Ascending aorta (tissue), 2 donors: ENCODE data around the gene CELSR3. TPM values are rescaled to one million over a fixed set of nuclear protein-coding genes. Genes with fewer than 3 reads are reported as not detected.

Source experiments
- DNase-seq, 2 donors: peaks; one replicate each; pipeline ENCODE4 v3.0.0-alpha.2; 2019; ENCODE audit warnings: low spot score in 2 of 2
- H3K27ac ChIP-seq, 2 donors: fragments of 200-600 bp; sonication (generic); one replicate each; pipeline ENCODE4 v1.5.1; 2016 to 2017; ENCODE audit warnings: mild to moderate bottlenecking in 1 of 2
- H3K27me3 ChIP-seq: fragments of 200-600 bp; sonication (generic); one replicate; pipeline ENCODE4 v1.5.1; 2017
- H3K36me3 ChIP-seq, 2 donors: fragments of 200-600 bp; sonication (generic); one replicate each; pipeline ENCODE4 v1.5.1; 2016
- H3K4me1 ChIP-seq, 2 donors: fragments of 200-600 bp; sonication (generic); one replicate each; pipeline ENCODE4 v1.5.1; 2016 to 2017; ENCODE audit warnings: mild to moderate bottlenecking in 1 of 2
- H3K4me3 ChIP-seq, 2 donors: fragments of 200-600 bp; sonication (generic); one replicate each; pipeline ENCODE4 v1.5.1; 2016 to 2017; ENCODE audit warnings: mild to moderate bottlenecking in 1 of 2
- H3K9me3 ChIP-seq, 2 donors: fragments of 200-600 bp; sonication (generic); one replicate each; pipeline ENCODE4 v1.5.1; 2016
- intact Hi-C: fragments of 100-400 bp; cut with DNase I; formaldehyde crosslinking; loops from one replicate; pipeline ENCODE4 v1.15.1; 2023
- total RNA-seq: library from RNA; depleted of rRNA; stranded (reverse); fragments of >200 nt; gene quantifications from one replicate; pipeline ENCODE4 v1.1.0, GENCODE V29; 2016
- TF ChIP-seq, protein P1 (sequence below), 3 experiments: fragments of 200-600 bp in 2 of 3; fragments of 450-650 bp in 1 of 3; sonication (generic) in 2 of 3; IDR thresholded peaks; one replicate each; pipeline ENCODE4 v1.5.1; 2016 to 2019; ENCODE audit warnings: antibody characterized with exemption in 3 of 3, mild to moderate bottlenecking in 1 of 3, moderate library complexity in 1 of 3

CELSR3 gene
- total RNA-seq, 1 donor from 2014 or later = 2.6 TPM

GRCh38 chr3:48707157-48707556, 44.5 kb upstream of the CELSR3 start:
- TF ChIP-seq, protein P1, sequence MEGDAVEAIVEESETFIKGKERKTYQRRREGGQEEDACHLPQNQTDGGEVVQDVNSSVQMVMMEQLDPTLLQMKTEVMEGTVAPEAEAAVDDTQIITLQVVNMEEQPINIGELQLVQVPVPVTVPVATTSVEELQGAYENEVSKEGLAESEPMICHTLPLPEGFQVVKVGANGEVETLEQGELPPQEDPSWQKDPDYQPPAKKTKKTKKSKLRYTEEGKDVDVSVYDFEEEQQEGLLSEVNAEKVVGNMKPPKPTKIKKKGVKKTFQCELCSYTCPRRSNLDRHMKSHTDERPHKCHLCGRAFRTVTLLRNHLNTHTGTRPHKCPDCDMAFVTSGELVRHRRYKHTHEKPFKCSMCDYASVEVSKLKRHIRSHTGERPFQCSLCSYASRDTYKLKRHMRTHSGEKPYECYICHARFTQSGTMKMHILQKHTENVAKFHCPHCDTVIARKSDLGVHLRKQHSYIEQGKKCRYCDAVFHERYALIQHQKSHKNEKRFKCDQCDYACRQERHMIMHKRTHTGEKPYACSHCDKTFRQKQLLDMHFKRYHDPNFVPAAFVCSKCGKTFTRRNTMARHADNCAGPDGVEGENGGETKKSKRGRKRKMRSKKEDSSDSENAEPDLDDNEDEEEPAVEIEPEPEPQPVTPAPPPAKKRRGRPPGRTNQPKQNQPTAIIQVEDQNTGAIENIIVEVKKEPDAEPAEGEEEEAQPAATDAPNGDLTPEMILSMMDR (IDR thresholded peaks at IDR 0.05) = no peak
- H3K36me3 ChIP-seq = peaks cover 14 to 17% of the 10 kb centered on the region in 2 donors
- no peaks in the 10 kb centered on the region for H3K27me3 ChIP-seq
- H3K4me3 ChIP-seq = no peak overlapping the region
- intact Hi-C loops = loop anchor here (5.0 kb wide), 1 partner anchor 35 kb away; no protein-coding TSS in a partner anchor
- DNase-seq = no peak
- H3K27ac ChIP-seq = no peak overlapping the region
- no peaks in the 10 kb centered on the region for H3K9me3 ChIP-seq
- peaks cover 4 to 13% of the 10 kb centered on the region in 2 donors for H3K4me1 ChIP-seq

GRCh38 chr3:48702320-48702920, 39.7 kb upstream of the CELSR3 start:
- no peaks in the 10 kb centered on the region for H3K27me3 ChIP-seq
- H3K4me1 ChIP-seq = peaks cover 4 to 8% of the 10 kb centered on the region in 2 donors
- H3K9me3 ChIP-seq = no peaks in the 10 kb centered on the region
- H3K4me3 ChIP-seq = no peak overlapping the region
- peaks cover 11 to 14% of the 10 kb centered on the region in 2 donors for H3K36me3 ChIP-seq
- H3K27ac ChIP-seq = no peak overlapping the region
- TF ChIP-seq, protein P1 (IDR thresholded peaks at IDR 0.05) = no peak
- intact Hi-C loops = no loop called here
- no peak for DNase-seq

GRCh38 chr3:48700731-48701405, 38.2 kb upstream of the CELSR3 start:
- Histone ChIP-seq H3K36me3 (peaks cover 8 to 14% of the 10 kb centered on the region in 2 donors), H3K4me1 (peaks cover 4 to 10% of the 10 kb centered on the region in 2 donors)
- DNase-seq = no peak

GRCh38 chr3:48698891-48699290, 36.2 kb upstream of the CELSR3 start:
- TF ChIP-seq, protein P1 (IDR thresholded peaks at IDR 0.05) = no peak
- H3K36me3 ChIP-seq = peaks cover 12 to 13% of the 10 kb centered on the region in 2 donors
- H3K4me3 ChIP-seq = no peak overlapping the region
- H3K27ac ChIP-seq = no peak overlapping the region
- H3K27me3 ChIP-seq = no peaks in the 10 kb centered on the region
- DNase-seq = no peak
- no peaks in the 10 kb centered on the region for H3K9me3 ChIP-seq
- intact Hi-C loops = no loop called here
- peaks cover 10 to 18% of the 10 kb centered on the region in 2 donors for H3K4me1 ChIP-seq

More at GRCh38 chr3:48700731-48701405, 38.2 kb upstream of the CELSR3 start:
- intact Hi-C loops = no loop called here
- H3K27ac ChIP-seq = peak overlapping the region in 1 of 2 donors; percentile 9
- H3K9me3 ChIP-seq = no peaks in the 10 kb centered on the region
- no peaks in the 10 kb centered on the region for H3K27me3 ChIP-seq
- TF ChIP-seq, protein P1 (IDR thresholded peaks at IDR 0.05) = no peak
- no peak overlapping the region for H3K4me3 ChIP-seq

GRCh38 chr3:48697952-48698351, 35.3 kb upstream of the CELSR3 start:
- intact Hi-C loops = no loop called here
- Histone ChIP-seq H3K27ac (peak overlapping the region in 1 of 2 donors; percentile 14), H3K9me3 (no peaks in the 10 kb centered on the region), H3K4me3 (no peak overlapping the region), H3K4me1 (peaks cover 9 to 21% of the 10 kb centered on the region in 2 donors), H3K36me3 (peaks cover 20 to 23% of the 10 kb centered on the region in 2 donors), H3K27me3 (no peaks in the 10 kb centered on the region)
- TF ChIP-seq, protein P1 (IDR thresholded peaks at IDR 0.05) = no peak
- no peak for DNase-seq
